ENCODE measurements around the gene SAMD7.

SAMD7 gene

DNA sequence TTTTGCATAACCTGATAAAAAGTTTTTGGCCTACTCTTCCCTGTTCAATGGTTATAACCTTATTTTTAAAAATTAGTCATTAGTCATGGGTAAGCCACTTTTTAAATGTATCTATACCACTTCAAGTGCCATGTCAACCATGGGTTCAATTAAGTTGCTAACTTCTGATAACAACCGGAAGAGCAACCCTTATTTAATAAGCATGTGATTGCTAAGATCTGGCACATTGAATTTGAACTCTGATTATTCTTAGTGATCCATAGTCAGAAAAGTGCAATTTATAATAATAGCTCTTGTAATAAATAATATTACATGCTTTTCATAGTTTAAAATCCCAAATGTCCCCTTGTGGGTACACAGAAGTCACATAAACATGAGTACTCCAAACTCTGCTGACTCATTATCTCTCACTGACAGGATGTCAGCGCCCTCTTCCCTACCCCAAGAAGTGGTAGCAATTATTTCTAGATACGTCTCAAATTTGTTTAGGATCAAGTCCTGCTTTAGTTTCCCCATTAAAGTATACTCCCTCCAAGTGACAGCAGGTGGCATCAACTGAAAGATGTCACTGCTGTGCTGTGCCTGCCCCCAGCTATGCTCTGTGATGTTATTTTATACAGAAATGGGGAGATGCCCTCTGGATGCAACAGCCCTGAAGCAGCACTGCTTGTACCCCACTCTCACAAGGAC is 18.6 kb downstream of the SAMD7 start:
- no peak overlapping the region for H3K4me3 ChIP-seq (ENCODE audit: low read depth, low read length)
- TF ChIP-seq, protein P1, sequence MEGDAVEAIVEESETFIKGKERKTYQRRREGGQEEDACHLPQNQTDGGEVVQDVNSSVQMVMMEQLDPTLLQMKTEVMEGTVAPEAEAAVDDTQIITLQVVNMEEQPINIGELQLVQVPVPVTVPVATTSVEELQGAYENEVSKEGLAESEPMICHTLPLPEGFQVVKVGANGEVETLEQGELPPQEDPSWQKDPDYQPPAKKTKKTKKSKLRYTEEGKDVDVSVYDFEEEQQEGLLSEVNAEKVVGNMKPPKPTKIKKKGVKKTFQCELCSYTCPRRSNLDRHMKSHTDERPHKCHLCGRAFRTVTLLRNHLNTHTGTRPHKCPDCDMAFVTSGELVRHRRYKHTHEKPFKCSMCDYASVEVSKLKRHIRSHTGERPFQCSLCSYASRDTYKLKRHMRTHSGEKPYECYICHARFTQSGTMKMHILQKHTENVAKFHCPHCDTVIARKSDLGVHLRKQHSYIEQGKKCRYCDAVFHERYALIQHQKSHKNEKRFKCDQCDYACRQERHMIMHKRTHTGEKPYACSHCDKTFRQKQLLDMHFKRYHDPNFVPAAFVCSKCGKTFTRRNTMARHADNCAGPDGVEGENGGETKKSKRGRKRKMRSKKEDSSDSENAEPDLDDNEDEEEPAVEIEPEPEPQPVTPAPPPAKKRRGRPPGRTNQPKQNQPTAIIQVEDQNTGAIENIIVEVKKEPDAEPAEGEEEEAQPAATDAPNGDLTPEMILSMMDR (IDR thresholded peaks at IDR 0.05; ENCODE audit: low read depth, low read length, missing control alignments): no peak
- DNase-seq (ENCODE audit: low read depth): no peak
- in situ Hi-C loops (cut with HindIII; ENCODE audit: low sequenced_read_pairs): no loop called here

DNA sequence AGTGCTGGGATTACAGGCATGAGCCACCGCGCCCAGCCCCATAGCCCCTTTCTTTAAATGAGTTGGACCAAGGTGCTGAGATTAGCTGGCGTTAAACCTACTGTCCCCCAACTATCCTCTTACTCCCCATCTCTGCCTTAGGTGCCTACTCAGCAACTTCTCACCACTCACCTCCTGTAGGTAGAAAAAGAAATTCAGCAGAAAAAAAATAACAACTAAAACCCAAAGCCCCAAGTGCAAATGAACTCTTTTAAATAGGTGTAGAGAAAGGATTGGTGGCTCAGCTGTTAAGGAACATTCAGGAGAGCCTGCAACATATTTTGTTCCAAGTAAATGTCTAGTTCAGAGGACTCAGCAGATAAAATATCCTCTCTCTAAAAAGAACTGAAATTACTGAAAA is 19.5 kb downstream of the SAMD7 start:
- TF ChIP-seq, protein P1 (IDR thresholded peaks at IDR 0.05; ENCODE audit: low read depth, low read length, missing control alignments): no peak
- in situ Hi-C loops (cut with HindIII; ENCODE audit: low sequenced_read_pairs): no loop called here
- H3K4me3 ChIP-seq (ENCODE audit: low read depth, low read length): no peak overlapping the region
- DNase-seq (ENCODE audit: low read depth): no peak

DNA sequence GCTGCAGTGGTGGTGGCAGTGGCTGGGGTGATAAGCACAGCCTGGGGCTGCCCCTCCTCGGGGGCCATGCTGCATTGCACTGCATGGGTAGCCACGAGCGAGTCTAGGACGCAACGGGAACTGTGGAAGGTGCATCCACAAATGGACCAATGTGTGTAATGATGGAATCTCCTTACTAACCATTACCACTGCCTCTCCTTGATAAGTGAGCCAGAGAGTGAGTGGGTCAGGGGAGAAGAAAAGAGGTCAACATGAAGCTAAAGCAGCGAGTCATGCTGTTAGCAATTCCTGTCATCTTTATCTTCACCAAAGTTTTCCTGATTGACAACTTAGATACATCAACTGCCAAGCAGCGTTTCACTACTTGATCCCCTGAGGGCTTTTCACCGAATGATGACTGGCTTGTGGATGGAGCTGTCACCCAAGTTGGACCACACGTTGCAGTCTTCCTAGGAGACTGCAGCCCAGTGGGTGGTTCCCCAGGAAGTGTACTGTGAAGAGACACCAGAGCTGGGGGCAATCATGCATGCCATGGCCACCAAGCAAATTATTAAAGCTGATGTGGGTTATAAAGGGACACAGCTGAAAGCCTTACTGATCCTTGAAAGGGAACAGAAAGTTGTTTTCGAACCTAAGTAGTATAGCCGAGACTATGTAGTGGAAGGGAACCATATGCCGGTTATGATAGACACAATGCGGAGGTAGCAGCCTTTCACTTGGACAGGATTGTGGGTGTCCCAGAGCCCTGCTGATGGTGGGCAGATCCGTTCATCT is 20.6 kb downstream of the SAMD7 start:
- TF ChIP-seq, protein P1 (IDR thresholded peaks at IDR 0.05; ENCODE audit: low read depth, low read length, missing control alignments): no peak
- no peak for DNase-seq (ENCODE audit: low read depth)
- H3K4me3 ChIP-seq (ENCODE audit: low read depth, low read length): no peak overlapping the region
- in situ Hi-C loops (cut with HindIII; ENCODE audit: low sequenced_read_pairs): no loop called here

DNA sequence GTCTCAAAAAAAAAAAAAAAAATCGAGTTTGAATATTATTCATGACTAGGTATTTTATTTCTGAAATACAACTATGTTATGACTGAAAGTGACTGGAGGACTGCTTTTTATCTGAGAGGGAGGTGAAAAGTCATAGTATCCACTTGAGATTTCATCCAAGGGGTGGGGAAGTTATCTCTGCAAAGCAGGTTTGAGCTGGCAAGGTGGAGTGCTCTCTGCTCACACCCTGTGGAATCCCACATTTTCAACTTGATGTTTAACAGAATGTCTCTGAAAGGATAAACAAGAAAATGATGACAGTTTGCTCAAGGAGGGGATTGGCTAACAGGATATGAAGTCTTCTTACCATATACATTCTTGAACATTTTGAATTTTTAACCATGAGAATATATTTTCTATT is 27.9 kb downstream of the SAMD7 start:
- TF ChIP-seq, protein P1 (IDR thresholded peaks at IDR 0.05; ENCODE audit: low read depth, low read length, missing control alignments): no peak
- H3K4me3 ChIP-seq (ENCODE audit: low read depth, low read length): no peak overlapping the region
- DNase-seq (ENCODE audit: low read depth): no peak
- in situ Hi-C loops (cut with HindIII; ENCODE audit: low sequenced_read_pairs): no loop called here

DNA sequence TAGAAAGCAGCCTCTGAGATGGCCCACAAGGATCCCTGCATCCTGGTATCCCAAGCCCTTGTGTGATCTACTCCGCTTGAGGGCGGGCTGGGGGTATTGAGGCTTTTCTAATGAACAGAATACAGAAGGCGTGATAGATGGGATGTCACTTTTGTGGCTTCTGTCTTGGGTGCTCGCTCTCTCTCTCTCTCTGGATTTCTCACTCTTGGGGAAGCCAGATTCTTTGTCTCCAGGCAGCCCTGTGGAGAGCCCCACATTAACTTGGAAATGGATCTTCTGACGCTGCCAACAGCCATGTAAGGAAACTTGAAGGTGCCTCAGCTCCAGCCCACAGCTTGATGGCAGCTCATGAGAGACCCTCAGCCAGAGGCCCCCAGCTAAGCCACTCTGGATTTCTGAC is 28.4 kb downstream of the SAMD7 start:
- in situ Hi-C loops (cut with HindIII; ENCODE audit: low sequenced_read_pairs): no loop called here
- no peak overlapping the region for H3K4me3 ChIP-seq (ENCODE audit: low read depth, low read length)
- TF ChIP-seq, protein P1 (IDR thresholded peaks at IDR 0.05; ENCODE audit: low read depth, low read length, missing control alignments): no peak
- no peak for DNase-seq (ENCODE audit: low read depth)

DNA sequence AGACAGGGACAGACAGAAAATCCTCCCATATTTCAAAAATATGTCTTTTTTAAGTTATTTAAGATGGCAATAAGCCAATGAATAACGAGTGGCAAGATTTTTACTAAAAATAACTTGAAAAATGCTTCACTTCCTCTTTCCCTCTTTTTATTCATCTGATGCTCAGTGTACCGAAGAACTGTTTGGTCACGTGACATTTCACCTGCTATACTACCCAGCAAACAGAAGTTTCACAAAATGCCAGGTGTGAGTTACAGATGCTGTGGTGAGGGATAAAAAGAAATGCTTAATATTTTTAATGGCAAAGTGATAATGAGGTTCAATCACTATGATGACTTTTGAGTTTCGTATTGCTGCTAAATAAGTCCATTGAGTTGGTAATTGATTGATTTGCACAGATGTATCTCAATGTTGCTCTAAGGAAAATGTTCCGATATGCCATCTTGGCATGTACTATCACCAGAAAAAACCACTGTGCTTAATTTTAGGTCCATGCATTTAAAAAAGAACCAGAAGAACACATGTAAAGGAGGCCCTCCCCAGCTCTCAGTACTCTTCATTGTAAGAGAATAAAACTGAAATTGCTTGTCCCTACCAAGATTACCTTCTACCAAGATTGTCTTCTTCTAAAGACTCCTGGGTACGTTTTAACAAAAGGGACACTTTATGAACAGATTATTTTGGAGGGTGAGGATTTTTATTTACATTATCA is 29.3 kb downstream of the SAMD7 start:
- H3K4me3 ChIP-seq (ENCODE audit: low read depth, low read length): no peak overlapping the region
- in situ Hi-C loops (cut with HindIII; ENCODE audit: low sequenced_read_pairs): no loop called here
- no peak for DNase-seq (ENCODE audit: low read depth)
- TF ChIP-seq, protein P1 (IDR thresholded peaks at IDR 0.05; ENCODE audit: low read depth, low read length, missing control alignments): no peak
